Measurements from ENCODE around the gene PCMTD2. TPM values are rescaled to one million over a fixed set of nuclear protein-coding genes. Genes with fewer than 3 reads are reported as not detected.
"Not testable (repeated sequence)": the region's sequence is repeated elsewhere in the genome, so short reads cannot be mapped to it uniquely, and the experiment has no call there.

PCMTD2 gene
- total RNA-seq, 2 experiments from 2014 or later: 47.0 to 51.7 TPM

DNA sequence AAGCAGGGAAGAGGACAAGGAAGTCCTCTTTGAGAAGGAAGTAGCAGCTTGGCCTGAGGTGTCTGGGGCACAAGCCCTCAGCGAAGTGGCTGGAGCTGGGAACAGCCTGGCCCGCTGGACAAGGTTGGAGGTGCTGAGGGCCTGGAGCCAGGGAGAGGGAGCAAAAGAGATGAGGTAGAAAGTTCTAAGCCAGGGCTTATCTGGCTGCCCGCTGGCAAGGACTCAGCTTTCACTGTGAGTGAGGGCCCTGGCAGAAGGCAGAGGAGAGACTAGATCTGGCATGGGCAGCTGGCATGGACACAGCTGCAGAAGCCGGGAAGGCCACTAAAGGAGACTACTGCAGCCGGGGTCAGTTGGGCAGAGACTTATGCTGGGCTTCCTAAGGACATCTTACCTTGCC, 21.8 kb upstream of the PCMTD2 start:
- CTCF ChIA-PET (ENCODE audit: unreplicated experiment): no interaction called here

GRCh38 chr20:64234291-64234791, 21.2 kb upstream of the PCMTD2 start:
- H3K4me2 ChIP-seq (ENCODE audit: low read length): no peak overlapping the region
- intact Hi-C loops (cut with micrococcal nuclease; ENCODE audit: unreplicated experiment): no loop called here
- no peaks in the 10 kb centered on the region for H4K20me1 ChIP-seq (ENCODE audit: insufficient read depth, low read length)
- no peak for TF ChIP-seq CTCF (conservative IDR thresholded peaks at IDR 0.05; ENCODE audit: low read length)
- TF ChIP-seq EZH2phosphoT487 (IDR thresholded peaks at IDR 0.05; ENCODE audit: borderline replicate concordance, low read depth, low read length): no peak
- no peaks in the 10 kb centered on the region for H3K4me1 ChIP-seq (ENCODE audit: insufficient read depth, low read length, poor library complexity, severe bottlenecking)
- DNase-seq (ENCODE audit: low spot score): no peak
- H2AFZ ChIP-seq (ENCODE audit: low read length): no peak overlapping the region
- ChIA-PET POLR2A (no interaction called here), CTCF (ENCODE audit: unreplicated experiment) (no interaction called here)
- no peaks in the 10 kb centered on the region for H3K9me2 ChIP-seq (ENCODE audit: insufficient read depth, low read length)
- no peaks in the 10 kb centered on the region for H3K9me3 ChIP-seq (ENCODE audit: low read length)
- H3K27ac ChIP-seq (ENCODE audit: low read depth, low read length, poor library complexity, severe bottlenecking): no peak overlapping the region
- H3K4me3 ChIP-seq (ENCODE audit: low read depth, low read length, poor library complexity, severe bottlenecking): no peak overlapping the region
- BruUV-seq (replicated peaks): no TSS peak
- no peaks in the 10 kb centered on the region for H3K36me3 ChIP-seq (ENCODE audit: insufficient read depth, low read length)
- no peaks in the 10 kb centered on the region for H3K79me2 ChIP-seq (ENCODE audit: insufficient read depth, low read depth, low read length)

More for the DNA sequence above, 21.8 kb upstream of the PCMTD2 start:
- Histone ChIP-seq H3K9me2 (ENCODE audit: insufficient read depth, low read length) (no peaks in the 10 kb centered on the region), H2AFZ (ENCODE audit: low read length) (no peak overlapping the region), H3K4me3 (ENCODE audit: low read depth, low read length, poor library complexity, severe bottlenecking) (no peak overlapping the region), H3K27ac (ENCODE audit: low read depth, low read length, poor library complexity, severe bottlenecking) (no peak overlapping the region), H3K4me2 (ENCODE audit: low read length) (no peak overlapping the region), H3K36me3 (ENCODE audit: insufficient read depth, low read length) (no peaks in the 10 kb centered on the region), H3K4me1 (ENCODE audit: insufficient read depth, low read length, poor library complexity, severe bottlenecking) (no peaks in the 10 kb centered on the region), H3K79me2 (ENCODE audit: insufficient read depth, low read depth, low read length) (no peaks in the 10 kb centered on the region), H4K20me1 (ENCODE audit: insufficient read depth, low read length) (no peaks in the 10 kb centered on the region), H3K9me3 (ENCODE audit: low read length) (no peaks in the 10 kb centered on the region)
- BruUV-seq (replicated peaks): no TSS peak
- TF ChIP-seq EZH2phosphoT487 (IDR thresholded peaks at IDR 0.05; ENCODE audit: borderline replicate concordance, low read depth, low read length): no peak
- POLR2A ChIA-PET: no interaction called here
- no peak for DNase-seq (ENCODE audit: low spot score)
- intact Hi-C loops (cut with micrococcal nuclease; ENCODE audit: unreplicated experiment): no loop called here

- DNase-seq (ENCODE audit: low spot score); H3K27ac ChIP-seq (ENCODE audit: low read depth, low read length, poor library complexity, severe bottlenecking); H3K4me1 ChIP-seq (ENCODE audit: insufficient read depth, low read length, poor library complexity, severe bottlenecking); H3K4me2 ChIP-seq (ENCODE audit: low read length); H3K4me3 ChIP-seq (ENCODE audit: low read depth, low read length, poor library complexity, severe bottlenecking); CTCF ChIA-PET (ENCODE audit: unreplicated experiment); H3K79me2 ChIP-seq (ENCODE audit: insufficient read depth, low read depth, low read length); H3K9me3 ChIP-seq (ENCODE audit: low read length); intact Hi-C loops (cut with micrococcal nuclease; ENCODE audit: unreplicated experiment); H4K20me1 ChIP-seq (ENCODE audit: insufficient read depth, low read length); H3K9me2 ChIP-seq (ENCODE audit: insufficient read depth, low read length); H2AFZ ChIP-seq (ENCODE audit: low read length); POLR2A ChIA-PET; BruUV-seq (replicated peaks); H3K36me3 ChIP-seq (ENCODE audit: insufficient read depth, low read length): not testable (repeated sequence)
Measured at GRCh38 chr20:64234921-64235565, 20.5 kb upstream of the PCMTD2 start.

Measured in OCI-LY7 (cell line).